SU-DHL-6 (cell line): ENCODE results near the gene TREH.

Source experiments
- H2AFZ ChIP-seq: fragments of 200-600 bp; sonication (generic); 2 replicates; pipeline ENCODE4 v1.6.1; 2014; ENCODE audit warnings: low read depth, mild to moderate bottlenecking, moderate library complexity, mixed read lengths, antibody characterized with exemption, low read length; ENCODE audit not compliant: severe bottlenecking
- H3F3A ChIP-seq: fragments of 200-600 bp; shearing (Covaris generic); 2 replicates; pipeline ENCODE4 v1.6.0; 2016; ENCODE audit warnings: antibody characterized with exemption, mild to moderate bottlenecking; ENCODE audit not compliant: insufficient read depth
- H3K27ac ChIP-seq: fragments of 200-600 bp; sonication (generic); 2 replicates; pipeline ENCODE4 v1.5.1; 2016; ENCODE audit warnings: low read depth, mild to moderate bottlenecking, low read length, moderate library complexity, mixed read lengths
- H3K27me3 ChIP-seq: fragments of 200-600 bp; sonication (generic), shearing (Covaris generic); 2 replicates; pipeline ENCODE4 v1.6.0; 2014; ENCODE audit warnings: mild to moderate bottlenecking, low read length
- H3K36me3 ChIP-seq: fragments of 200-600 bp; sonication (generic); 2 replicates; pipeline ENCODE4 v1.6.1; 2014; ENCODE audit warnings: mild to moderate bottlenecking, low read length, mixed read lengths
- H3K4me2 ChIP-seq: fragments of 300-600, 200-600 bp; shearing (Covaris generic), sonication (generic); 2 replicates; pipeline ENCODE4 v1.6.0; 2014; ENCODE audit warnings: low read length, low read depth, mild to moderate bottlenecking; ENCODE audit not compliant: poor library complexity, severe bottlenecking
- H3K4me3 ChIP-seq: fragments of 200-600 bp; sonication (generic); 2 replicates; pipeline ENCODE4 v1.5.1; 2014; ENCODE audit warnings: antibody characterized with exemption, low read length, mild to moderate bottlenecking, mixed read lengths; ENCODE audit not compliant: insufficient read depth, poor library complexity, severe bottlenecking
- H3K79me2 ChIP-seq: fragments of 200-600 bp; sonication (generic); 2 replicates; pipeline ENCODE4 v1.6.1; 2014; ENCODE audit warnings: mild to moderate bottlenecking, low read length, moderate library complexity; ENCODE audit not compliant: insufficient read depth
- H3K9ac ChIP-seq: fragments of 200-600 bp; sonication (generic); 2 replicates; pipeline ENCODE4 v1.7.0; 2014; ENCODE audit warnings: mild to moderate bottlenecking, low read length
- H3K9me2 ChIP-seq: fragments of 200-600 bp; sonication (generic); replicated peaks from 2 replicates; pipeline ENCODE4 v1.6.1; 2014; ENCODE audit warnings: low read length; ENCODE audit not compliant: insufficient read depth
- H3K9me3 ChIP-seq: fragments of 200-600 bp; sonication (generic); 2 replicates; pipeline ENCODE4 v1.6.1; 2014; ENCODE audit warnings: low read length, mixed read lengths; ENCODE audit not compliant: insufficient read depth
- H4K20me1 ChIP-seq: fragments of 200-600 bp; sonication (generic); 2 replicates; pipeline ENCODE4 v1.6.1; 2014; ENCODE audit warnings: low read depth, mild to moderate bottlenecking, antibody characterized with exemption, low read length, moderate library complexity, mixed read lengths
- EZH2phosphoT487 ChIP-seq: fragments of 200-600 bp; sonication (generic), shearing (Covaris generic); conservative IDR thresholded peaks from 2 replicates; pipeline ENCODE4 v1.6.1; 2018; ENCODE audit warnings: mild to moderate bottlenecking, antibody characterized with exemption, low read length, moderate library complexity, mixed read lengths
- TF ChIP-seq, protein P1 (sequence below): fragments of 200-600 bp; sonication (generic); IDR thresholded peaks from one replicate; pipeline ENCODE4 v1.5.1; 2017; ENCODE audit warnings: antibody characterized with exemption, mild to moderate bottlenecking, low read length, moderate library complexity; ENCODE audit not compliant: insufficient read depth, poor library complexity, severe bottlenecking

Gene TREH

DNA sequence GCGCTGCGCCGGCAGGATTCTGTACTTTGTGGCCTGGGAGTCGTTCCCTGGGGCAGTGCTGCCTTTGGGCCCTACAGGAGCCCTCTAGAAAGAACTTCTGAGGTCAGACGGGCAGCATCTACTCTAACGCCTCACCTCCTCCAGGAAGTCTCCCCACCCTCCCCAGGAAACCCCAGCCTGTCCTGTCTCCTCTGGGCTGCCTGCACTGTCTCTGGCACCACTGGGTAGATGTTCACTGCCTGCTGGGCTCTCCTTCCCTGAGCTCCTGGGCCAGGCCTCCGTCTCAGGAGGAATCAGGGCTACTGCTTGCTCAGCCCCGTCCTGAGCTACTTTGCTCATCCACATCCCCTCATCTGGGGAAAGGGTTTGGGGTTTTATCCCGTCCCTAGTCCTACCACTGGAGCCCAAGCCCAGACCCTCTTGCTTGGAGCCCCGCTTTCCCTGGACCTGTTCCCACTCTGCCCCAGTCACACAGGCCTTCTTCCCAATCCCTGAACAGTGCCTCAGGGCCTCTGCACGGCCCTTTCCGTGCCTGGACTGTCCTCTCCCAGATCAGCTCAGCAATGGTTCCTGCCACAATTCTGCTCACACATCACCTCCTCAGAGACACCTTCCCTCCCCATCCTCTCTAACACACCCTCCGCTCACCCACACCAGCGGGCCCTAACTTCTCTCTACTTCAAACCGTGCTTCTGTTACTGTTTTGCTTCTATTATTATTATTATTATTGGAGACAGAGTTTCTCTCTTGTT lies 11.3 kb upstream of the TREH start:
- no peaks in the 10 kb centered on the region for H3F3A ChIP-seq
- no peak overlapping the region for H3K4me3 ChIP-seq
- H3K4me2 ChIP-seq: no peak overlapping the region
- H3K9ac ChIP-seq: peak overlapping the region; percentile 46; the same call in 1 of the 2 replicates
- H3K9me2 ChIP-seq: no peaks in the 10 kb centered on the region
- no peak overlapping the region for H3K27ac ChIP-seq
- no peak for TF ChIP-seq EZH2phosphoT487
- TF ChIP-seq, protein P1, sequence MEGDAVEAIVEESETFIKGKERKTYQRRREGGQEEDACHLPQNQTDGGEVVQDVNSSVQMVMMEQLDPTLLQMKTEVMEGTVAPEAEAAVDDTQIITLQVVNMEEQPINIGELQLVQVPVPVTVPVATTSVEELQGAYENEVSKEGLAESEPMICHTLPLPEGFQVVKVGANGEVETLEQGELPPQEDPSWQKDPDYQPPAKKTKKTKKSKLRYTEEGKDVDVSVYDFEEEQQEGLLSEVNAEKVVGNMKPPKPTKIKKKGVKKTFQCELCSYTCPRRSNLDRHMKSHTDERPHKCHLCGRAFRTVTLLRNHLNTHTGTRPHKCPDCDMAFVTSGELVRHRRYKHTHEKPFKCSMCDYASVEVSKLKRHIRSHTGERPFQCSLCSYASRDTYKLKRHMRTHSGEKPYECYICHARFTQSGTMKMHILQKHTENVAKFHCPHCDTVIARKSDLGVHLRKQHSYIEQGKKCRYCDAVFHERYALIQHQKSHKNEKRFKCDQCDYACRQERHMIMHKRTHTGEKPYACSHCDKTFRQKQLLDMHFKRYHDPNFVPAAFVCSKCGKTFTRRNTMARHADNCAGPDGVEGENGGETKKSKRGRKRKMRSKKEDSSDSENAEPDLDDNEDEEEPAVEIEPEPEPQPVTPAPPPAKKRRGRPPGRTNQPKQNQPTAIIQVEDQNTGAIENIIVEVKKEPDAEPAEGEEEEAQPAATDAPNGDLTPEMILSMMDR: no peak
- no peaks in the 10 kb centered on the region for H4K20me1 ChIP-seq
- H3K27me3 ChIP-seq: no peaks in the 10 kb centered on the region
- no peaks in the 10 kb centered on the region for H3K36me3 ChIP-seq
- H3K79me2 ChIP-seq: no peaks in the 10 kb centered on the region
- no peaks in the 10 kb centered on the region for H3K9me3 ChIP-seq
- H2AFZ ChIP-seq: no peak overlapping the region

DNA sequence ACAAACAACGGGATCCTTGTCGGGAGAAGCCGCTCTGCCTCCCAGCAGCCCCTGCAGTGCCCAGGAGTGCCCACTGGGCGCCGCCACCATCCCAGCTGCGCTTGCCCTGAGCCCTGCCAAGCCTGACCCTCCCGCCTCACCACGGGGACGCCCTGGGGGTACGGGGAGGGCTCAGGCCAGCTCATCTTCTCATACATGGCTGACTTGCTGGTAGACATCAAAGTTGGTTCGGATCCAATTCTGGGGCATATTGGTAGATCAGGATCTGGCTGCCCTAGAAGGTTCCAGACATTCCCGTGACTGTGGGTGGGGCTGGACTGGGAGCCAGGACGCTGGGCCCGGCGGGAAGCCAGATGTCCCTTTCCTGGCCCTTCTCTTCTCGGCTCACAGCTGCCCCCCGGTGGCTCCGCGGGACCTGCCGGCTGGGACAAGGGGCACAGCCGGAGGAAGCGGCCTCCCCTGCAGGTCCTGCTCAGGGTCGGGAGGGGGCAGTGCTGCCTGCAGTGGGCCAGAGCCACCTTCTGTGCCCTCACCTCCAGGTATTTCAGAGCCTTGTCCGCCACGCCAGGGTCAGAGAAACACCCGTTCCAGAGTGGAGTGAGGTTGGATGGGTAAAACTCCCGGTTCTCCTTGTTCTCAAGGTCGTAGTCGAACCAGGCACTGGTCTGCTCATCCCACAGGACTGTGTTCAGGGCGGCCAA lies 10.6 kb upstream of the TREH start:
- no peak for TF ChIP-seq EZH2phosphoT487
- TF ChIP-seq, protein P1: peak; percentile 95
- Histone ChIP-seq H3K79me2 (no peaks in the 10 kb centered on the region), H4K20me1 (no peaks in the 10 kb centered on the region), H3K36me3 (no peaks in the 10 kb centered on the region), H2AFZ (peak overlapping the region; percentile 63), H3K4me3 (no peak overlapping the region), H3K9me3 (no peaks in the 10 kb centered on the region), H3K9me2 (no peaks in the 10 kb centered on the region), H3F3A (no peaks in the 10 kb centered on the region), H3K27ac (no peak overlapping the region), H3K27me3 (no peaks in the 10 kb centered on the region), H3K4me2 (peak overlapping the region; percentile 58), H3K9ac (peak overlapping the region; percentile 46)

DNA sequence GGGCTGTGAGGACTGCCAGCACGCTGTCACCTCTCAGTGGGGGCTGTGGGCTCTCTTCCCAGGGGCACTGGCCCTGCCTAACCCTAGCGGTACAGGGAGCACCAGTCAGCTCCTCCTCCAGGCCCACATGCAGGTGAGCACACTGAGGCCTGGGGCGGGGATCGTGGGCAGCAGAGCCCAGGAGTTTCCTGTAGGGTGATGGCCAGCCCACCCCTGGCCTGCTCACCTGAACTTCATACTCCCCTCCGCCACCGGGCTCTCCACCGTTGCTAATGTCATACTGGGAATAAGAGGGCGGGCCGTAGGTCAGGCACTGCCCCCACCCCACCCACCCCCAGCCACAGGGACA lies 10.0 kb upstream of the TREH start:
- H3K79me2 ChIP-seq: no peaks in the 10 kb centered on the region
- no peak overlapping the region for H3K4me2 ChIP-seq
- H3K27ac ChIP-seq: no peak overlapping the region
- no peaks in the 10 kb centered on the region for H3K27me3 ChIP-seq
- H3K9me3 ChIP-seq: no peaks in the 10 kb centered on the region
- no peaks in the 10 kb centered on the region for H3K9me2 ChIP-seq
- no peaks in the 10 kb centered on the region for H3K36me3 ChIP-seq
- no peaks in the 10 kb centered on the region for H4K20me1 ChIP-seq
- H3K9ac ChIP-seq: no peak overlapping the region
- no peak overlapping the region for H2AFZ ChIP-seq
- TF ChIP-seq, protein P1: no peak
- TF ChIP-seq EZH2phosphoT487: no peak
- H3F3A ChIP-seq: no peaks in the 10 kb centered on the region
- no peak overlapping the region for H3K4me3 ChIP-seq
